Limb (tissue), 2 donors: ENCODE results near the gene IFT80.

Experiments used
- DNase-seq, 2 donors: peaks; one replicate each; pipeline ENCODE4 v3.0.0-alpha.2; 2016; ENCODE audit errors: extremely low spot score in 2 of 2

IFT80 gene

DNA sequence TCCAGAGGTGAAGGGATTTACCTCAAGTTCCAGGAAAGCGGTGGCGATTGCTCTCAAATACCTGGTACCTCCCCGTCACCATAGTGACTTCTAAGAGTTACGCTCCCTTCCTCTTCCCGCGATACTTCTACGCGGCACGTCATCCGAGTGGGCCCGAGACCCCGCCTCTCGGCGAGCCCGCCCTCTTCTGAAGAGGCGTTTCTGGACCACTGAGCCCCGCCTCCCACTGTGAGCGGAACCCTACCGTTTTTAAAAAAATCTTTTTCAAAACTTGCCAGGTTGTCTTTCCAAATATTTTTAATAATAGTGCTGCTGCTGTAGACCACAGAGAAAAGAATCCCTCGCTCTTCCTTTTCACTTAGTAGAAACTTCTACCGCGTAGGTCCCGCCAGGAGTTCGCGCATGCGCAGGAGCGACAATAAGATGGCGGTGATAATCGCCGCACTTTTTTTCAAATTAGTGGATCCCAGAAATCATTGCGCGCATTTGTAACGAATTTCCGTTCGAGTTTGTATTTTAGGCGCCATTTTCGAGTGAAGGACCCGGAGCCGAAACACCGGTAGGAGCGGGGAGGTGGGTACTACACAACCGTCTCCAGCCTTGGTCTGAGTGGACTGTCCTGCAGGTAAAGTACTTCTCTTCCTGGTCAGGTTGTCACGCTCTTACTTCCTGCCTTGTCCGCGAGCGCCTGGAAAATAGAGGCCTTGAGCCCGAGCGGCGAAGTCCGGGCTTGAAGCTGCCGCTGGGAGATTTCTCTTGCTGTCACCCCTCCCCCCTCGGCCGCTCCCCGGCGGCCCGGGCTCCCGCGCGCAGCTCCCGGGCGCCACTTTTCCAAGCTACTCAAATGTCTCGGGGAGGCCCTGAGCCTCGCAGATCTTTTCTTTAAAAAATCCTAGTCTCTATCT lies at the start of gene IFT80, which contains the start of gene SMC4:
TSS of gene IFT80 (minus strand) at position 101 of the 905 bp plus-strand sequence. CDS start 14,625 bp downstream, outside the sequence.
TSS of gene SMC4 (plus strand) at position 526 of the 905 bp plus-strand sequence. CDS start 1,177 bp downstream, outside the sequence.
- peak; percentile 96 to 97 for DNase-seq

GRCh38 chr3:160447544-160447943 lies 48.5 kb upstream of the IFT80 start:
- DNase-seq = no peak

DNA sequence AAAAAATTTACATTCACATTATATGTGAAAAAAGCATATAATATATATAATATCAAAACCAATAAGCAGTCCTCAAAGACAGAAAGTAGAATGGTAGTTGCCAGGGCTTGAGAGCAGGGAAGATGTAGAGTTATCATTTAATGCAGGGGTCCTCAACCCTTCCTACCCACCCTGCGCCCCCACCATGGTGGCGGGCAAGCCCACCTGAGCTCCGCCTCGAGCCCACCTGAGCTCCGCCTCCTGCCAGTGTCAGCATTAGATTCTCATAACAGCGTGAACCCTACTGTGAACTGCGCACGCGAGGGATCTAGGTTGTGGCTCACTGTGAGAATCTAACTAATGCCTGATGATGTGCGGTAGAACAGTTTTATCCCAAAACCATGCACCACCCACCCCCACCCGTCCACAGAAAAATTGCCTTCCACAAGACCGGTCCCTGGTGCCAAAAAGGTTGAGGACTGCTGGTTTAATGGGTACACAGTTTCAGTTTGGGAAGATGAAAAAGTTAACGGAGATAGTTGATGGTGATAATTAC lies 47.6 kb upstream of the IFT80 start:
- no peak for DNase-seq

DNA sequence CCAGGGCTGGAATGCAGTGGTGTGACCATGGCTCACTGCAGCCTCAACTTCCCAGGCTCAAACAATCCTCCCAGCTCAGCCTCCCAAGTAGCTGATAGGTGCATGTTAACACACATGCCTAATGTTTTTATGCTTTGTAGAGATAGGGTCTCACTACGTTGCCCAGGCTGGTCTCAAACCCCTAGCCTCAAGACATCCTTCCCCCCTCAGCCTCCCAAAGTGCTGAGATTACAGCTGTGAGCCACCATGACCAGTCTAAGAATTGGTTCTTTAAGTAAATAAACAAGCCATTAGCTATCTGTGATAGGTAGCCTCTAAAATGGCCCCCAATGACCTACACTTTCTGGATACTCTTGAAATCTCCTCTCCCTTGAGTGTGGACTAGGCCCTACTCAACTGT lies 46.8 kb upstream of the IFT80 start:
- DNase-seq = no peak

- no peak for DNase-seq
These were observed 45.4 kb upstream of the IFT80 start for GRCh38 chr3:160444411-160444810.

DNA sequence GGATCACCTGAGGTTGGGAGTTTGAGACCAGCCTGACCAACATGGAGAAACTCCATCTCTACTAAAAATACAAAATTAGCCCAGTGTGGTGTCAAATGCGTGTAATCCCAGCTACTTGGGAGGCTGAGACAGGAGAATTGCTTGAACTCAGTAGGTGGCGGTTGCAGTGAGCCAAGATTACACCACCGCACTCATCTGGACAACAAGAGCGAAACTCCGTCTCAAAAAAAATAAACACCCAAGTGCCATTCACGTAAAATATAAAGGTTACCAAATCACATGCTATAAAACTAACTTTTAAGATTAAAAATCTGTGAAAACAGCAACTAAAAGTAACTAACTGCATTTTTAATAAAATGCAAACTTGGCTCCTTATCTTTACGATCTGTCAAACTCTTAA lies 41.7 kb upstream of the IFT80 start:
- no peak for DNase-seq

DNA sequence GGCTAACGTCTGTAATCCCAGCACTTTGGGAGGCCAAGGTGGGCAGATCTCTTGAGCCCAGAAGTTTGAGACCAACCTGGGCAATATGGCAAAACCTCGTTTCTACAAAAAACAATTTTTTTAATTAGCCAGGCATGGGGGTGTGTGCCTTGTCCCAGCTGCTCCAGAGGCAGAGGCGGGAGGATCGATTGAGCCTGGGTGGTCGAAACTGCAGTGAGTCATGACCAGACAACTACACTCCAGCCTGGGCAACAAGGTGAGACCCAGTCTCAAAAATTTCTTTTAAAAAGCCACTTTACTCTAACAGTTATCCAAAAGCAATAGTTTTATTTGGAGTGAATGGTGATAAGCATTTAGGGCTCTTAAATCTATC lies 38.0 kb upstream of the IFT80 start:
- no peak for DNase-seq

- no peak for DNase-seq
These were observed 36.7 kb upstream of the IFT80 start for GRCh38 chr3:160435747-160436146.

DNA sequence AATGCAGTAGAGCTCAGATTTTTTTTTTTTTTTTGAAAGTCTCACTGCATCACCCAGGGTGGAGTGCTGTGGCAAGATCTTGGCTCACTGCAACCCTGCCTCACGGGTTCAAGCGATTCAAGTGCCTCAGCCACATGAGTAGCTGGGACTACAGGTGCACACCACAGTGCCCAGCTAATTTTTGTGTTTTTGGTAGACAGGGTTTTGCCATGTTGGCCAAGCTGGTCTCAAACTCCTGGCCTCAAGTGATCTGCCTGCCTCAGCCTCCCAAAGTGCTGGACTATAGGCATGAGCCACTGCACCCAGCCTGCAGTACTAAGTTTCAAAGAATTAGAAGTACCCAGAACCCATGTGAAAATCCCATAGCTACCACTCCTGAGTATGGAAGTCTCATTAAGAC lies 36.1 kb upstream of the IFT80 start:
- no peak for DNase-seq

DNA sequence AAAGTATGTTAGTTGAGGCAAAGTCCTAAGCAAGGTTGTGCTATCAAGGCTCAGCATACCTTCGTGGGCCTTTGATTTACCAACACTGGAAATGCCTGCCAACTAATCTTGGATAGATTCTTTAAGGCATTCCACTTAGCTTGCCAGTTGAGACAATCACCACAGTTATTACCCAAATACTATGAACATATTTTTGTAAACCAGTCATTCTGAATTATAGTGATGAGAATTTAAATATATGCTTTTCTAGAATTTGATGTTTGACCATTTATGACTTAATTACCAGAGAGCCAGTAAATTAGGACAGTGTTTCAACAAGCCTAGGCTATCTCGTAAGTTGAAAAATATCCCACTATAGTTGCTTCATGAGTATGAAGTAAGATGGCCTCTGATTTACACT lies 35.0 kb upstream of the IFT80 start:
- DNase-seq = no peak

DNA sequence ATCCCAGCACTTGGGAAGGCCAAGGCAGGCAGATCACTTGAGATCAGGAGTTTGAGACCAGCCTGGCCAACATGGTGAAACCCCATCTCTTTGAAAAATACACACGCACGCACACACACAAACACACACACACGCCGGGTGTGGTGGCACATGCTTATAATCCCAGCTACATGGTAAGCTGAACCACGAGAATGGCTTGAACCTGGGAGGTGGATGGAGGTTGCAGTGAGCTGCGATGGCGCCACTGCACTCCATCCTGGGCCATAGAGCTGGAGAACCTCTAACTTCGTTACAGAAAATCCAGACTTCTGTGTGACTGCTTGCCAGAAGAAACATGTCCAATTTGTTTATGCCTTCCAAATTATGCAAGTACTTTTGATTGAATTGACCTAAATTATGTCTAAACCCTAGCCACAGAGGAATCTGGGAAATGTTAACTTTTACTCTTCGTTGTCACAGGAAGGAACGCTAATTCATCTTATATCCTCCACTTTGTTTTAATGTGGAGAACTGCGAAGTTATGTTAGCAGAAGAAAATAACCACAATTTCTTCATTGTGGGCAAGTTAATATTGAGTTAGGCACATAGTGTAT lies 28.9 kb upstream of the IFT80 start:
- DNase-seq = no peak

DNA sequence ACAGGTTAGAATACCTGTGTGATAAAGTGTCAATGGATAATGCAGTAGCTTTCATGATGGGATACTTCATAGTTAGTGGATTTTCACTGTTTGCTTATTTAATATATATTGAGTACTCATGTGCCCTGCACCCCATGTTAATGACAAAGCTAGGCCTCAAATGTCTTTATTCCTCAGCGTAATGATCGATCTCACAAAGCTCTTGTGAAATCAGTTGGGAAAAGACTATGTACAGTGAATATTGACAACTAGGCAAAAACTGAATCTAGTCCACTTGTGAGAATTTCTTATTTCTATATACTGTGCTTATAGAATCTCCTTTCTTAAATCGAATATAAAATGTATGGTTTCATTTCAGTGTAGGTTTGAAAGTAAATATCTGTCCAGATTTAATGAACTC lies 18.3 kb upstream of the IFT80 start:
- no peak for DNase-seq

- DNase-seq = peak; percentile 79 to 88
These were observed 14.7 kb upstream of the IFT80 start for GRCh38 chr3:160413613-160414248.

DNA sequence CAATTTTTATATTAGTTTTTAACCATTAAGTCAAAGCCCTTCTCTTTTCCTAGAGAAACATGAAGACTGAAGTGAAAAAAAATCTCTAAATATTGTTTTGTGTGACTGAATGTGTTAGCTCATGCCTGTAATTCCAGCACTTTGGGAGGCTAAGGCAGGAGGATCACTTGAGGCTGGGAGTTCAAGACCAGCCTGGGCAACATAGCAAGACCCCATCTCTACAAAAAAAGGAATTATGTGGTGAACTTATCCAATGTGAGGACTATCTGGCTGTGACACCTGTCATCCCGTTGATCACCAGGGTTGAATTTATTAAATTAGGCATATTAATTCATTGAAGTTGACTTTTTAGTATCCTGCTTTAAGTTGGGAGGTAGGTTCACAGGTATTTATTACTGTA lies 13.5 kb upstream of the IFT80 start:
- no peak for DNase-seq

GRCh38 chr3:160409812-160410610 lies 11.0 kb upstream of the IFT80 start:
- DNase-seq = no peak

GRCh38 chr3:160403796-160404470 lies 4.9 kb upstream of the IFT80 start:
- no peak for DNase-seq

- no peak for DNase-seq
These were observed 4.1 kb upstream of the IFT80 start for GRCh38 chr3:160403028-160403545.

GRCh38 chr3:160402221-160403027 lies 3.4 kb upstream of the IFT80 start:
- no peak for DNase-seq

- peak; percentile 32 to 51 for DNase-seq
These were observed 2.5 kb upstream of the IFT80 start for GRCh38 chr3:160401291-160402095.
